Stimulated activated CD4-positive, alpha-beta T cell treated with anti-CD3 and anti-CD28 coated beads, TNF-alpha, amount 100 ng/mL, for 24 hours (primary cell): ENCODE results near the gene ITFG1.
"Not testable (repeated sequence)": the region's sequence is repeated elsewhere in the genome, so short reads cannot be mapped to it uniquely, and the experiment has no call there.

Experiments used
- DNase-seq, 3 experiments: peaks; one replicate each; pipeline ENCODE4 v3.0.0-alpha.2; 2020; ENCODE audit warnings: low read depth in 3 of 3

ITFG1 gene

DNA sequence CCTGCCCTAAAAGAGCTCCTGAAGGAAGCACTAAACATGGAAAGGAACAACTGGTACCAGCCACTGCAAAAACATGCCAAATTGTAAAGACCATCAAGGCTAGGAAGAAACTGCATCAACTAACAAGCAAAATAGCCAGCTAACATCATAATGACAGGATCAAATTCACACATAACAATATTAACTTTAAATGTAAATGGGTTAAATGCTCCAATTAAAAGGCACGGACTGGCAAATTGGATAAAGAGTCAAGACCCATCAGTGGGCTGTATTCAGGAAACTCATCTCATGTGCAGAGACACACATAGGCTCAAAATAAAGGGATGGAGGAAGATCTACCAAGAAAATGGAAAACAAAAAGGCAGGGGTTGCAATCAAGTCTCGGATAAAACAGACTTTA is 136.6 kb downstream of the ITFG1 start:
- DNase-seq: not testable (repeated sequence)

DNA sequence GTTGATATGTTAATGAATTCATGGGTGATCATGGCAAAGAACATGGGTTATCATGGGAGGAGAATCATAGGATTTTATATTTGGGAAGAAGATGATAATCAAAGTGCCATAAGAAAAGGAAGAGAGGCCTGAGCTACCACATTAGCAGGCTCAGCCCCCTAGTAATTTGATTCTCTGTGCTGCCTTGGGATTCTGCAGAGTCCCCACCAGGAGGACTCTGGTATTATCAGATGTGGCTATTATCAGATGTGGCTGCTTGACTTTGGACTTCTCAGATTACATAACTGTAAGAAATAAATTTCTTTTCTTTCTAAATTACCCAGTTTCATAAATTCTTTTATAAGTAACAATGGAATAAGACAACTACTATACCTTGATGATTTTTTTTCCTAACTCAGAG is 137.6 kb downstream of the ITFG1 start:
- no peak for DNase-seq

DNA sequence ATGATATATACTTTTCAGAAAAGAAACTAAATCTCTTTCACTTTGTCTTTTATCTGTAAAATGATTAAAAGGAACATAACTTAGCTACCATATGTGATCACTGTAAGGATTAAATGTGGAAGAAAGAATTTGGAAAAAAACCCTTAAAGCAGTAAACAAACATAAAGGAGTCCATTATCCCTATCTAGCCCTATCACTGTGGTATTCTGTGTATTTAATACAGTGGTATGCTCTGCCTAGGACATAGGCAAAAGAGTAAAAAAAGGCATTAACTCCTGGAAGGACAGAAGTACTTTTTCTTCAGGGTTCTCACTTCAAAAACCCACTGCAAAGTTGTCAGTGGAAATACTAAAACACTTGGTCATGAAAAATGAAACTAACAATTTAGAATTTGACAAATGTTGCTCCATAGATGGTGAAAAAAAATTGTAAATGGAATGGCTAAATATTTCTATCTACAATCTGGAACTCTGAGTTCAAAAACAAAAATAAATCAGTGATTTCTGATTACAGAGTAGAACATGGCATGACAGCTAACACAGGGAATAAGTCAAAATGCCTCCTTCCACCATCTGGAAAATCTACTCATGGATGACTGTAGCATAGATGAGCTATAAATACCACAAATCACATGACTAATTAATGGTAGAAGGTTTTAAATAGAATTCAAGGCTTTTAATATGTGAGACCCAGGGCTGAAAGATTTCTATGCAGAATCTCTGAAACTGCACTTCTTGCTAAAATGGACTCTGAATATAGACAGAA is 140.1 kb downstream of the ITFG1 start:
- no peak for DNase-seq

DNA sequence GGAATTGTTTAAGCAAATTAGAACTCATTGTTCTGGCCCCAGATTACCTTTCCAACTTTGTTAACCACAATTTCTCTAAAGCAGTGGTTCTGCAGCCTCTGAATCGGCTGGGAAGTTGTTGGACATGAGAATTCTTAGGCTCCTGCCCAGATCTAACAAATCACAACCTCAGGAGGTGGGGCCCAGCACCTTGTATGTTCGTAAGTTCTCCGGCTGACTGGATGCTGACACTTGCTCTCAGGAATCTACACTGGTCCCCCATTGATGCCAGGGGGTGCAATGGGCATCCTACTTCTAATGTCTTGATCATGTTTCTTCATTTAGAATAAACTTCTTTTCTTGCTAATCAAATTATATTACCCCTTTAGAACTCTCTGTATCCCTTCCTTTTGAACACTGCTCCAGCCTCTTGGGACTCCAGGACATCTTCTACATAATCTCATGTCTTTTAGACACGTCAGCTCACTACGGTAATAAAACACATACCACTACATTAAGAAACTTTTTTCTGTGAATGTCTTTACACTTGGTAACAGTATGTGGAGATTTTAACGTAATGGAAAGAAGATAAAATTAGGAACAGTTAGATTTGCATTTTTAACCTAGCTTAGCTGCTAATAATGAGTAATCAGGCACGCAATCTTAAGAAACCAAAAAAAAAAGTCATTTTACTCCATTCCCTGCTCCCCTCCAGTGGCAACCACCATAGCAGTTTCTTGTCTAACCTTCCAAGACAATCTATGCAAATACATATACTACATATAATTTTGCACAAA is 143.2 kb downstream of the ITFG1 start:
- DNase-seq: no peak

DNA sequence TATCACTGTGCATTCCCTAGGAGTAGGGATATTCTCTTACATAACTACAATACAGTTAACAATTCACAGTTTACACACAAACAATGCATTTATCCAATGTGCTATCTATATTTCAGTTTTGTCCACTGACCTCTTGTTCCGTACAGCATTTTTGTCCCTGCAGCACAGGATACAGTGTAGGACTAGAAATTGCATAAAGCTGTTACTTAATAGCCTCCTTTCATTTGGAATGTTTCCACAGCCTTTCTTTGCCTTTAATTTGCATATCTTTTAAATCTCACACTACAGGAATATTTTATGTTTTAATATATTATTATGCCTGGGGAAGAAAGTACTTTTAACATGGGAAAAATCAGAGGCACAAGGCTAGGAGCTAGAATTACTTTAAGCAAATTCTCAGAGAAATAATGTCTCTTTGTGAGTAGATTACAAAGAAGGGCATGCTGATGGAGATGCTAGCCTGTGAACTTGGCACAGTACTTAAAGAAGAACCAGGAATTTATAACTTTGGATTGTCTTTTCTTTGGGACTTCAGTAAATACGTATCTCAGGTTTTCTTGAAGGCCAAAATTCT is 144.3 kb downstream of the ITFG1 start:
- DNase-seq: no peak

DNA sequence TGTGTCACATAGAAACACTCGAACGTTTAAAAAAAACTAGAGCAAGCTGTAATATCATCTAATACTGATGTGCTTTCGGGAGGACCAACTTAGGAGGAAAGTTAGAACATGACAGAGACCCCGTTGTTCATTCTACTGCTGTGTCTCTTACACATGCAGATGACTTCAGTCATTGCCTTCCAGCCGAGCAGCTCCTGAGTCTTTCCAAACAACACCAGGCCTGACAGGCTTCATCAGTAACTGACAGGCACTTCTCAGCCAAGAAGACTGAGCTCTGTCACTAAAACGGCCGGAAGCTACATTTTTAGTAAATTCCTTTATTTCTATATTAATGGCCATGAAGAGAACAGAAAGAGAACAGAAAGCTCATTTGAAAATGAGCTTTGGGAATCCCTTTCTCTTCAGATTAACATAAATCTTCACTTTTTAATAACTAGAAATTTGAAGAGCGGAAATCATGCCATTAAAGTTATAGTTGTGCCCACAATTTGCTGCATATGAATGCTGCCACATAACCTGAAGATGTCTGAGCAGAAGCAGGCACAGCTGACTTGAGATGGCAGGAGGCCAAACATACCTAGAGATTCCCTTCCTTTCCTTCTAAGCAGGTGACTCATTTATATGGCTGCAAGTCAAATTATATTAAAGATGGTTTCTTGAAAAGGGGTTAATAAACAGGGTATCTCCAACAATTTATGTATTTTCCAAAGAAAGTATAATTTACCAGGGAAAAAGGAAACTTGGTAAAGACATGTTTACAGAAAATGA is 148.9 kb downstream of the ITFG1 start:
- no peak for DNase-seq

DNA sequence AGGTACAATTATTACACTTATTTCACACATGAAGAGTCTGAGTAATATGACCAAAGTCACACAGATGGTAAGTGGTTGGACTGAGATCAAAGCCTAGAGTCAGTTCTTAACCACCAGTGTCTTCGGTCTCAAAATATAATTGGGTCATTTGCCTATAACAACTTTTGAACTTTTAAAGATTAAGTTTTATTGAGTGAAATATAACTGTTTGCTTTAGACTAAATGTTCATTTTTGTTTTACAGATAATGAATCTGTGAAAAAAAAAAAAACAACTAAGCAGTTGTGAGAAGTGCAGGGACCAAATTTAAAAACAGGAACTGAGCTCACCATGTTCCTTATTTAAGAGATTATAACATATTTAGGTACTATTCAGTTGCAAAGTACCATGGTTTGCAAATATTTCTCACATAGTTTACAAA is 150.1 kb downstream of the ITFG1 start:
- no peak for DNase-seq

DNA sequence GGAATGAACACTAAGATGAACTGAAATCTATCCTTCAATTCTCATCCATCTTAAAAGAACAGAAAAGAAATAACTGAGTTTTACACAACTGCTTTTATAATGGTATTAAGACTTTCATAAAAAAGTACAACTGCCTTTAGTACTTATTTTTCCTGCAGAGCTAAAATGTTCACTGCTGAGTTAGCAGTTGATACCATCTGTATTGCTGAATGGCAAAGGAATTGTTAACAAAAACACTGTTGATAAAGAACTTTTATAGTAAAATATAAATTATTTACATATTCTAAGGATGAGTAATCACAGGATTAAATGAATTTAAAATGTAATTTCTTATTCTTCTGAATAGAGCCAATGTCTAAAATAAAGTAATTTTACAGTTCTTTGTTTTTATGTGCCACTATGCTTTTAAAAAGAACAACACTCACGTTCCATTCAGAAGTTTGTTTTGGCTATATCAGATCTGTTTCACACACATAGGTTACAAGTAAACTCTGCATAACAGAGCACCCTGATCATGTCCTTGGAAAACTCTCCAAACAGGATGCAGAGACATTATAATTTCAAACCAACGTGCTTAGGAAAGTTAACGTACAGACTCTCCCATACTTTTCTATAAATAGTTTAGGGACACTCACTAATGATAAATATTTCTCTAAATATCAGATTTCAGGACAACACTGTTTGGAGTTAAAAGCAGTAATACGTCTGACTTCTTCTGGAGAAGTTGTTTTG is 151.1 kb downstream of the ITFG1 start:
- DNase-seq: no peak

DNA sequence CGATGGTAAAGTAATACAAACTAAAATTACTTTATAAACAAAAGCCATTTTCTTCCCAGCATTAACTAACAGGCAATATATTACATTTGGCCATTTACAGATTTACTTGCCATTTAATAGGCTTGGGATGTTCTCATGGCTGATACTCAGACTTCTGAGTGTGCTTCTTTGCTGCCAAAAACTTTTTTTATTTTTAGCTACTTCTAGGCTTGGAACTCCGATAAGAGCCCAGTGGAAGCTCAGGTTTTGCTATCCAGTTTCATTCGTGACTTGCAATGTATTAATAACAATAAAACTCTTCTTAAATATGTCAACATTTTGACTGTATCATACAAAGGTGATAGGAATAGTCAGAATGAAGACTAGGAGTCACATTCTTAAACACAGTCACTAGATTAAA is 152.3 kb downstream of the ITFG1 start:
- no peak for DNase-seq

DNA sequence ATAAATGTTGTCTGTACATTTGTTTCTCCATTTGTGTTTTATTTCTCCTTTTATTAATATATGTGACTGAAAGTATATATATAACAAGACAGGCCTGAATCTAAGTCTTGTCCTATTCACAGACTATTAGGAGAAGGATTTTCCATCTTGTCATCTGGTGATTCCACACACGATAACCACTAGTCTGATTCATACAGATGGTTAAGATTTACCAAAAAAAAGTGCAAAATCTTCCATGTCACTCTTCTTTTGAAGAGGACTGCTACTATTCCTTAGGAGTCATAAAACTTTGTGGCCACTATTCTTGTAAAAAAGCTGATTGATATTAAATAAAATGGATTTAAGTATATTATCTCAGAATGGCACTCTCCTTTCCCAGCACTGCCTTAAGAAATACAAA is 156.3 kb downstream of the ITFG1 start:
- DNase-seq: no peak

DNA sequence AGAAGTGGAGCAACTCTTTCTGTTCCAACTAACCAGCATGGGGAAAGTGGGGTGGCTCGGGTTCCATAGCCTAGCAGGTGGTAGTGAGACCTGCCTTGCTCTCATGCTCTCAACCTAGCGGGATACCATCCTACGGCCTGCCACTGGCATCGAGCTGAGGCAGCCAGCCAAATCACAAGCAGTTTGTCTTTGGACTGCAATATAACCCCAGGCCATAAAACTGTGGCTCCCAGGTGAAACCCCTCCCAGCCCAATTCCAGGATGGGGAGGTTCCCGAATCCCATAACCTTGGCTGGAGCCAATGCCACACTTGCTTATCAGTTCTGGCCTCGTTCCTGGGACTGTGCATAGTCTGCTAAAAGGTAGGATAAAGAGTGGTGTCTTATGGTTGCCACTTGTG is 161.3 kb downstream of the ITFG1 start:
- no peak for DNase-seq

DNA sequence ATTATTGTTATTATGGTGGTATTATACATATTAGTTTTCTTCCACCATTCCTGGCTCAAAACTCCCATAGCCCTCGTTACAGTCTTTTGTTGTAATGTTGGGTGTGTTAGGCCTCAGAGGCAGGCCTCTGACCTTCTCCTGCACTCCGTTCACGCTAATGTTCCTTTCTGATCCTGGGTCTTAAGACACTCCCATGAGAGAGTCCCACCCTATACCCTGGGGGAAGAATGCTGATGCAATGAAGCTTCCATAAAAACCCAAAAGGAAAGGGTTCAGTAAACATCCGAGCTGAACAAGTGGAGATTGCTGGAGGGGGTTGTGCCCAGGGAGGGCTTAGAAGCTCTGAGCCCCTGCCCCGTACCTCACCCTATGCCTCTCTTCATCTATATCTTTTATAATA is 175.9 kb downstream of the ITFG1 start:
- no peak for DNase-seq

DNA sequence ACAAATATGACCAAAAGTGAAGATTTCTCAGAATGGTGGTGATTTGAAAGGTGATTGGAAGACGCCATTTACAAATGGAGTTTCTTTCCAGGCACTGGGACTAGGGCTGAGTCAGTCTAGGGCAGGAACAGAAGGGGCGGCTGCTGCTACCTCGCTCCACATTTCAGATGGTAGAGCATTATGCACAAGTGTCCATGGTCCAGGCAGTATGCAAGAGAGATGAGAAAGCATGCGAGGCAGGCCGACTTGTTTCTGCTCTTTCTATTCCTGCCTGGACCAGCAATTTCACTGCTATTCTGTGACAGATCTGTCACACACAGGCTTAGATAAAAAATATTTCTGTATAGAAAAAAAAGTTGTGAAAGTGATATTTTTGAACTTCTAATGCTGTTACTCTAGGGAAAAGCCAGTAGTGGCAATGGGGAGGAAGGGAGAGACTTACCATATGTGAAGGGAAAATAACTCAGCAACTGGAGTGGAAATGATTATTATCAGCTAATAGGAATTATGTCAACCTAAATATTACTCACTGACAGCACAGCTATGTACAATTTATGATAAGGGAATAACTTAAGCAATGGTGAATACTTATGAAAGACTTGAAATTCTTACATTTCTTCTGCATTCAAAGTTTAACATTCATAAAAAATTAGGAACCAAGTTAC is 182.4 kb downstream of the ITFG1 start:
- DNase-seq: no peak

DNA sequence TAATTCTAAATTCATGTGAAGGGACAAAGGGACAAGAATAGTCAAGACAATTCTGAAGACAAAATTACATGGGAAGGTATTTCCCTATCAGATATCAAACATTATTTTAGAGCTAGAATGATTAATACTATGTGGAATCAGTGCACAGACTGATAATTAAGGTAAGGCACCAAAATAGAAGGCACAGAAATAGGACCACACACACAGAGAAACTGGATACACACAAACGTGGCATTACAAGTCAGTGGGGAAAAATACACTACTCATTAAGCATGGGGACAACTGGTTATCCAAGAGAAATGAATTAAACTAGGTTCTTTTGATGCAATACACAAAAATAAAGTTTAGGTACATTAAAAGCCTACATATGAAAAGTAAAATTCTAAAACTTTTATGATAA is 184.3 kb downstream of the ITFG1 start:
- no peak for DNase-seq

DNA sequence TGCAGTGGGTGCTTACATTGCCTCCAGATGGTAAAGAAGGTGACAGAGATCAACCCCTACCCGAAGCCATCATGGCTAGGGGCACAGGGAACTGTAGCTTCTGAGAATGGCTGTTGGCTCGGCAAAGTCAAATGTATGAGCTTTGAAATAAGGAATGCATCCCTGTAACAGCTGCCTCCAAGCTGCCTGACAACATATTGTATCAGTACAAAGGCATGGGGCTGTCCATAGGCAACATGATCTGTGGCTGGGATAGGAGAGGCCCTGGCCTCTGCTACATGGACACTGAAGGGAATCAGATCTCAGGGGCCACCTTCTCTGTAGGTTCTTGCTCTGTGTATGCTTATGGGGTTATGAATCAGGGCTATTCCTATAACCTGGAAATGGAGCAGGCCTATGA is 197.9 kb downstream of the ITFG1 start:
- no peak for DNase-seq

DNA sequence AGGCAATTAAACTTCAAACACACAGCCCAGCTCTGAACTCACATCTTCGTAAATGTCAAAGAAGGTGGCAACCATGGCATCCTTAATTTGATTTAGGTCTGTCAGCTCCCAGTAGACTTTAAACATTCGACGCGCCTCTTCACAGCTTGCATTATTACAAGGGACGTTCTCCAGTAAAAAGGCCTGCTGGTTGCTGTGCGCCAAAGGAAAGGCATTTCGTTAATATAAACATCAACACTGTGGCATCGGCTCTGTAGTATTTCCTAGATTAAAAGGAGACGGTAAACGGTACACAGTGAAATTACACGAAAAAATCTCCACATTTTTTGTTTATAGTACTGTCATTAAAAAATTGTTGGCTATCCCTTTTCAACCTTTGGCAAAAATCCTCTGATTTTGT is 200.4 kb downstream of the ITFG1 start:
- DNase-seq: no peak

DNA sequence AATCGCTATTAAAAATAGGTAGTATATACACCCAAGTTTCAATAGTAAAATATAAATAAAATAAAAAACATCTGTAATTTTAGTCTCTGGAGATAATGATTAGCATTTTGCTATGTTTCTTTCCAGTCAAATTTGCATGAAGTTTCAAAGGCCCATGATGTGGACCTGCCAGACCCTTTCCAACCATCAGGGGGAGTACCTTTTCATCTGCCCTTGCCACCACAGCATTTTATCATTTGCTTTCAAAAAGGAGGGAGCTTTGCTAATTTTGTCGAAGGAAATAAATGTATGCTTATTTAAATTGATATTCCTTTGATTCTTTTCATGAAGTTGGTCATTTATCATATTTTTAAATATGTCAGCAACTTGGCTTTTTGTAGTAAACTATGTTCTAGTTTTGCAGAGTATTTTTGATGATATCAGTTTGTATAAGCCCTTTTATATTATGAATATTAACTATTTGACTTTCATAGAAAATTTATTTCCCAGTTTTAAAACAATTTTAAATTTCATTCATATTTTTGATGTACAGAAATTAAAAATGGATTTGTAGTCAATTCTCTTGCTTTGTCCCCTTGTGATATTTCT is 201.9 kb downstream of the ITFG1 start:
- DNase-seq: no peak

DNA sequence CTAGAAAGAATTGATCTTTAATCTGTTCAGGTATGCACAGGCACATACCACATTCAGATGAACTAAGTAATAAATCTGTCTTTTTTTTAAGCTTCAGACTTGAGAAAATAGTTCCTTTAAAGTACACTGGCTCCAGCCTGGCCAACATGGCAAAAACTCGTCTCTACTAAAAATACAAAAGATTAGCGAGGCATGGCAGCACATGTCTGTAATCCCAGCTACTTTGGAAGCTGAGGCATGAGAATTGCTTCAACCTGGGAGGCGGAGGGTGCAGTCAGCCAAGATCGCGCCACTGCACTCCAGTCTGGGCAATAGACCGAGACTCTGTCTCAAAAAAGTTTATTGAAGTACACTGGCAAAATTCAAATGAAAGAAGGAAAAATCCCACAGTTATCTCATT is 206.1 kb downstream of the ITFG1 start:
- DNase-seq: no peak

DNA sequence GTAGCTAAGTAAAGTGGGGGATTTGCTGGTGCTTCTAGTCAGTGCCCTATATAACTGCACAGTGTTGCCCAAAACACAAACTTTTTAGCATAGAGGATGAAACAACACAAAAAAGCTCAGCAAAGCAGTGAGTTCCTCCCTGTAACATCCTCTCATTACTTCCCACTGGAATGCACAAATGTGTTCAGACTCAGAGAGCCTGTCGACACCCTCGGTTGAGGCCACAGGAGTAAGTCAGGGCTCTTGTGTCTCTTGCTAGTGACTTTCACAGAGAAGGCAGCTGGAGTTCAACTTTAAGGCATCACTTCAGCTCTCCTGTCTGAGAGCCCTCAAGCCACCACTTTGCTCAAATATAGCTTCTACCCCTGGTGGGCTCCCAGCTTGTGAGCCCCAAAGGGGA is 209.9 kb downstream of the ITFG1 start:
- no peak for DNase-seq

DNA sequence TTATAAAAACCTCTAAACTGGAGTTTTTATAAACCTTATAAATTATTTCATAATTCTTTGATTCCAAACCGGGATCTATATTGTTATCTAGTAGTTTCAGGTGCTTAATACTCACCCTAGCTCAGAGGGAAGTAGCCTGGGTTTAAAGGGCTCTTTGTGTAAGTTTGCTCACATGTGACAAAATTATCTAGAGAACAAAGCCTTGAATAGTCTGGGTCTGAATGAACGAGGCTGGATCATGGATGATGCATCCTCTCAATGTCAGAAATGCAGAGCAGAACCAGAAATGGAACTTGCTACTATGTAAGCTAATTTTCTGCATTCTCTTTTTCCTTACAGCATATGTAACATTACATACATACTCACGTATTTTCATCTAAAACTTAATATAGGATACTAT is 213.2 kb downstream of the ITFG1 start:
- no peak for DNase-seq

DNA sequence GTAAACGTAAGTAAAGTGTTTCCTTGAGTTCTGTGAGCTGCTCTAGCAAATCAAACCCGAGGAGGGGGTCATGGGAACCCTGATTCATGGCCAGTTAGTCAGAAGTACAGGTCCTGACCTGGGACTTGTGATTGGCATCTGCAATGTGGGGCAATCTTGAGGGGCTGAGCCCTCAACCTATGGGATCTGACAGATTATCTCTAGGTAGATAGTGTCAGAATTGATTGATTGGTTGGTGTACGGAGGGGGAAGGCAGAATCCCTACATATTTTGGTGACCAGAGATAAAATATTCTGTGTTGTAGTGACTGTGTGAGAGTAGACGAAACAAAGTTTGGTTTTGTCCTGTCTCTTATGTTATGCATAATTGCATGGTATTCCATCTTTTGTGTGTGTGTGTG is 216.7 kb downstream of the ITFG1 start:
- DNase-seq: no peak
